Measurements from ENCODE around the gene WNT7B. TPM values are rescaled to one million over a fixed set of nuclear protein-coding genes. Genes with fewer than 3 reads are reported as not detected.

The WNT7B gene
- total and polyA plus RNA-seq, 10 of the 15 experiments (the other 5 are each of a cell fraction or from before 2014, with no cell fraction given), result 0.12 TPM; not detected in 9

DNA sequence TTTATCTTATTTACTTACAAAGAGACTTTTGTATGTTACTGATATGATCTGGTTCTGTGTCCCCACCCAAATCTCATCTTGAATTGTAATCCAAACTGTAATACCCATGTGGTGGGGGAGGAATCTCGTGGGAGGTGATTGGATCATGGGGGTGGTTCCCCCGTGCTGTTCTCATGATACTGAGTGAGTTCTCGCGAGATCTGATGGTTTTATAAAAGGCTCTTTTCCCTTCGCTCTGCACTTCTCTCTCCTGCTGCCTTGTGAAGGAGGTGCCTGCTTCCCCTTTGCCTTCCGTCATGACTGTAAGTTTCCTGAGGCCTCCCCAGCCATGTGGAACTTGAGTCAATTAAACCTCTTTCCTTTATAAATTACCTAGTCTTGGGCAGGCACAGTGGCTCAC is 42.4 kb upstream of the WNT7B start:
- Histone ChIP-seq H2AFZ (ENCODE audit: control insufficient read depth, low read depth, low read length) (no peak overlapping the region), H3K9ac (ENCODE audit: control insufficient read depth, insufficient read depth, low read length) (no peak overlapping the region), H3K79me2 (ENCODE audit: control insufficient read depth, insufficient read depth, low read length) (no peaks in the 10 kb centered on the region), H3K4me3 (no peak overlapping the region), H3K4me1 (ENCODE audit: control insufficient read depth, insufficient read depth, low read length) (no peaks in the 10 kb centered on the region), H3K27me3 (replicated peaks in 1 of 2; ENCODE audit: control insufficient read depth in 2 of 2, insufficient read depth in 2 of 2, low read length in 1 of 2) (no peaks in the 10 kb centered on the region; a peak in 3 of 4 replicates), H3K4me2 (ENCODE audit: control insufficient read depth, insufficient read depth) (no peak overlapping the region), H4K20me1 (ENCODE audit: control insufficient read depth, insufficient read depth) (no peaks in the 10 kb centered on the region), H3K36me3 (ENCODE audit: control insufficient read depth in 2 of 2, insufficient read depth in 2 of 2, low read length in 1 of 2) (no peaks in the 10 kb centered on the region), H3K27ac (ENCODE audit: control insufficient read depth, insufficient read depth) (no peak overlapping the region), H3K9me3 (replicated peaks; ENCODE audit: control insufficient read depth, insufficient read depth, low read length) (no peaks in the 10 kb centered on the region)
- POLR2A ChIA-PET, result interaction anchor here (0.8 kb wide), 1 partner anchor 16 kb away, joined by 3 read pairs; no protein-coding TSS in a partner anchor
- no peak for DNase-seq (ENCODE audit: low read depth, low spot score)
- CTCF ChIA-PET, result interaction anchor here (4.8 kb wide), 1 partner anchor 13 kb away, joined by 29 read pairs; no protein-coding TSS in a partner anchor
- intact Hi-C loops (cut with micrococcal nuclease; ENCODE audit: unreplicated experiment), result no loop called here
- SMC1A ChIA-PET (ENCODE audit: uncharacterized antibody, unreplicated experiment), result no interaction called here
- no TSS peak for BruUV-seq (replicated peaks)
- in situ Hi-C loops (cut with MboI), result no loop called here
- TF ChIP-seq ETV6 (conservative IDR thresholded peaks at IDR 0.05 in 1 of 2, IDR thresholded peaks at IDR 0.05 in 1 of 2; ENCODE audit: borderline replicate concordance in 1 of 2, low read depth in 1 of 2), result no peak
- no peak for TF ChIP-seq EED (IDR thresholded peaks at IDR 0.05; ENCODE audit: low read depth)
- TF ChIP-seq CUX1 (IDR thresholded peaks at IDR 0.05; ENCODE audit: insufficient replicate concordance, low read depth, low read length), result no peak
- no peak for TF ChIP-seq ZZZ3 (IDR thresholded peaks at IDR 0.05; ENCODE audit: control insufficient read depth, insufficient read length, low read depth)
- TF ChIP-seq RCOR1 (conservative IDR thresholded peaks at IDR 0.05; ENCODE audit: low read depth, low read length), result no peak
- RAD21 ChIA-PET (ENCODE audit: unreplicated experiment), result interaction anchor here (2.8 kb wide), 1 partner anchor 13 kb away, joined by 9 read pairs; no protein-coding TSS in a partner anchor
- FAIRE-seq, result no peak
- ATAC-seq, result no peak
- WGBS (ENCODE audit: insufficient coverage, insufficient replicate concordance, low lambda C conversion rate, missing lambda C conversion rate), result 72% methylated on average over 6 of the region's 6 CpGs
